ENCODE data around the gene RORB. TPM values are rescaled to one million over a fixed set of nuclear protein-coding genes. Genes with fewer than 3 reads are reported as not detected.

Gene RORB
- total RNA-seq, 1 experiment from 2014 or later = not detected

- DNase-seq = no peak
- POLR2A ChIA-PET = no interaction called here
- H3K4me3 ChIP-seq (ENCODE audit: low read depth, low read length) = no peak overlapping the region
- TF ChIP-seq, protein P1, sequence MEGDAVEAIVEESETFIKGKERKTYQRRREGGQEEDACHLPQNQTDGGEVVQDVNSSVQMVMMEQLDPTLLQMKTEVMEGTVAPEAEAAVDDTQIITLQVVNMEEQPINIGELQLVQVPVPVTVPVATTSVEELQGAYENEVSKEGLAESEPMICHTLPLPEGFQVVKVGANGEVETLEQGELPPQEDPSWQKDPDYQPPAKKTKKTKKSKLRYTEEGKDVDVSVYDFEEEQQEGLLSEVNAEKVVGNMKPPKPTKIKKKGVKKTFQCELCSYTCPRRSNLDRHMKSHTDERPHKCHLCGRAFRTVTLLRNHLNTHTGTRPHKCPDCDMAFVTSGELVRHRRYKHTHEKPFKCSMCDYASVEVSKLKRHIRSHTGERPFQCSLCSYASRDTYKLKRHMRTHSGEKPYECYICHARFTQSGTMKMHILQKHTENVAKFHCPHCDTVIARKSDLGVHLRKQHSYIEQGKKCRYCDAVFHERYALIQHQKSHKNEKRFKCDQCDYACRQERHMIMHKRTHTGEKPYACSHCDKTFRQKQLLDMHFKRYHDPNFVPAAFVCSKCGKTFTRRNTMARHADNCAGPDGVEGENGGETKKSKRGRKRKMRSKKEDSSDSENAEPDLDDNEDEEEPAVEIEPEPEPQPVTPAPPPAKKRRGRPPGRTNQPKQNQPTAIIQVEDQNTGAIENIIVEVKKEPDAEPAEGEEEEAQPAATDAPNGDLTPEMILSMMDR (IDR thresholded peaks at IDR 0.05; ENCODE audit: insufficient read depth in 1 of 2, low read depth in 1 of 2, low read length in 1 of 2, severe bottlenecking in 1 of 2, unreplicated experiment in 1 of 2) = no peak
- intact Hi-C loops (cut with micrococcal nuclease; ENCODE audit: unreplicated experiment) = no loop called here
- H3K27me3 ChIP-seq (replicated peaks; ENCODE audit: control insufficient read depth, insufficient read depth, low read length) = no peaks in the 10 kb centered on the region
- Mint-ChIP-seq H3K36me3 (ENCODE audit: insufficient read depth, unreplicated experiment) (no peaks in the 10 kb centered on the region), H3K4me3 (ENCODE audit: unreplicated experiment) (no peak overlapping the region), H3K27ac (ENCODE audit: unreplicated experiment) (no peak overlapping the region), H3K9me3 (ENCODE audit: unreplicated experiment) (no peaks in the 10 kb centered on the region), H3K27me3 (ENCODE audit: insufficient read depth, unreplicated experiment) (peaks cover 2% of the 10 kb centered on the region), H3K4me1 (ENCODE audit: low read depth, unreplicated experiment) (no peaks in the 10 kb centered on the region)
- CTCF ChIA-PET = no interaction called here
- H3K9me3 ChIP-seq = no peaks in the 10 kb centered on the region
- BruUV-seq (replicated peaks) = no TSS peak
- no peaks in the 10 kb centered on the region for H3K36me3 ChIP-seq (ENCODE audit: control insufficient read depth, insufficient read depth, low read length)
- H3K4me1 ChIP-seq = no peaks in the 10 kb centered on the region
Measured at GRCh38 chr9:74683322-74683721, 186.2 kb downstream of the RORB start.

GRCh38 chr9:74691058-74691457 is 193.9 kb downstream of the RORB start:
- no peak overlapping the region for H3K27ac Mint-ChIP-seq (ENCODE audit: unreplicated experiment)

DNA sequence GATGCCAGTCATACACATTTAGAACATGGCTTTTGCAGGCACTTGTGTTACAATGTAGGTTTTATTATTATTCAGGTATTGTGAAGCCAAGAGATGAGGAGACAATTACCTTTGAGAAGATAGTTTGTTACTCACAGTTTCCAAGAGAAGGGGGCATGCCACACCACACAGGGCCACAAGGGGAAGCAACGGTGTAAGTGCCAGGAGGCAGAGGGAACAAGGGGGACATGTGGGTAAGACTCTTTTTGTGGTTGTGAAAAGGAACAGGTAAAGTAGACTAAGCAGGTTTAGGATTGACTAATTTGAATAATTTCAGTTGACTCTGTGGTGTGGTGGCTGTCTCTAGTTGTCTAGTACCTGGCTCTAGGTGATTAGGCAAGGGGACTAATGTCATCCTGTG is 199.4 kb downstream of the RORB start:
- peak in 1 of 2 experiments; percentile 0 for DNase-seq
- H3K4me1 Mint-ChIP-seq (ENCODE audit: low read depth, unreplicated experiment) = no peaks in the 10 kb centered on the region
- H3K9me3 Mint-ChIP-seq (ENCODE audit: unreplicated experiment) = no peaks in the 10 kb centered on the region
- no peaks in the 10 kb centered on the region for H3K27me3 ChIP-seq (replicated peaks; ENCODE audit: control insufficient read depth, insufficient read depth, low read length)
- TF ChIP-seq, protein P1 (IDR thresholded peaks at IDR 0.05; ENCODE audit: insufficient read depth in 1 of 2, low read depth in 1 of 2, low read length in 1 of 2, severe bottlenecking in 1 of 2, unreplicated experiment in 1 of 2) = no peak
- H3K36me3 Mint-ChIP-seq (ENCODE audit: insufficient read depth, unreplicated experiment) = no peaks in the 10 kb centered on the region
- intact Hi-C loops (cut with micrococcal nuclease; ENCODE audit: unreplicated experiment) = no loop called here
- H3K9me3 ChIP-seq = no peaks in the 10 kb centered on the region
- POLR2A ChIA-PET = no interaction called here
- no peak overlapping the region for H3K27ac Mint-ChIP-seq (ENCODE audit: unreplicated experiment)
- no peak overlapping the region for H3K4me3 Mint-ChIP-seq (ENCODE audit: unreplicated experiment)
- no peak overlapping the region for H3K4me3 ChIP-seq (ENCODE audit: low read depth, low read length)
- H3K4me1 ChIP-seq = no peaks in the 10 kb centered on the region
- H3K27me3 Mint-ChIP-seq (ENCODE audit: insufficient read depth, unreplicated experiment) = peaks cover 4% of the 10 kb centered on the region
- CTCF ChIA-PET = no interaction called here
- H3K36me3 ChIP-seq (ENCODE audit: control insufficient read depth, insufficient read depth, low read length) = no peaks in the 10 kb centered on the region
- no TSS peak for BruUV-seq (replicated peaks)

More at GRCh38 chr9:74691058-74691457, 193.9 kb downstream of the RORB start:
- Mint-ChIP-seq H3K27me3 (ENCODE audit: insufficient read depth, unreplicated experiment) (peaks cover 2% of the 10 kb centered on the region), H3K9me3 (ENCODE audit: unreplicated experiment) (no peaks in the 10 kb centered on the region), H3K36me3 (ENCODE audit: insufficient read depth, unreplicated experiment) (no peaks in the 10 kb centered on the region), H3K4me3 (ENCODE audit: unreplicated experiment) (no peak overlapping the region), H3K4me1 (ENCODE audit: low read depth, unreplicated experiment) (no peaks in the 10 kb centered on the region)
- no TSS peak for BruUV-seq (replicated peaks)
- Histone ChIP-seq H3K9me3 (no peaks in the 10 kb centered on the region), H3K36me3 (ENCODE audit: control insufficient read depth, insufficient read depth, low read length) (no peaks in the 10 kb centered on the region), H3K27me3 (replicated peaks; ENCODE audit: control insufficient read depth, insufficient read depth, low read length) (no peaks in the 10 kb centered on the region), H3K4me3 (ENCODE audit: low read depth, low read length) (no peak overlapping the region), H3K4me1 (no peaks in the 10 kb centered on the region)
- ChIA-PET POLR2A (no interaction called here), CTCF (no interaction called here)
- DNase-seq = no peak
- intact Hi-C loops (cut with micrococcal nuclease; ENCODE audit: unreplicated experiment) = no loop called here
- TF ChIP-seq, protein P1 (IDR thresholded peaks at IDR 0.05; ENCODE audit: insufficient read depth in 1 of 2, low read depth in 1 of 2, low read length in 1 of 2, severe bottlenecking in 1 of 2, unreplicated experiment in 1 of 2) = no peak
